Karpas-422 (cell line): ENCODE measurements around the gene MINDY1. TPM values are rescaled to one million over a fixed set of nuclear protein-coding genes. Genes with fewer than 3 reads are reported as not detected.
A peak's percentile ranks its signal among the peaks of the same experiment; 100 is the strongest.

ENCODE experiments used
- DNase-seq: peaks from one replicate; pipeline ENCODE4 v3.0.0-alpha.2; 2015
- H2AFZ ChIP-seq: fragments of 200-600 bp; sonication (generic); 2 replicates; pipeline ENCODE4 v1.6.1; 2014; ENCODE audit warnings: antibody characterized with exemption, low read length, mixed read lengths
- H3K27ac ChIP-seq: fragments of 200-600 bp; sonication (generic); 2 replicates; pipeline ENCODE4 v1.5.1; 2014; ENCODE audit warnings: mild to moderate bottlenecking, low read length, moderate library complexity
- H3K27me3 ChIP-seq: fragments of 200-600 bp; sonication (generic); 2 replicates; pipeline ENCODE4 v1.6.1; 2014; ENCODE audit warnings: low read length, mixed read lengths
- H3K36me3 ChIP-seq: fragments of 200-600 bp; sonication (generic); 2 replicates; pipeline ENCODE4 v1.6.1; 2014; ENCODE audit warnings: low read length, mixed read lengths; ENCODE audit not compliant: insufficient read depth
- H3K4me1 ChIP-seq: fragments of 200-600 bp; sonication (generic); 2 replicates; pipeline ENCODE4 v1.6.1; 2014; ENCODE audit warnings: mild to moderate bottlenecking, low read length, mixed read lengths
- H3K4me2 ChIP-seq: fragments of 200-600 bp; sonication (generic); 2 replicates; pipeline ENCODE4 v1.6.1; 2014; ENCODE audit warnings: low read length, low read depth, mild to moderate bottlenecking; ENCODE audit not compliant: poor library complexity, severe bottlenecking
- H3K4me3 ChIP-seq: fragments of 200-600 bp; sonication (generic); 2 replicates; pipeline ENCODE4 v1.5.1; 2014; ENCODE audit warnings: mild to moderate bottlenecking, antibody characterized with exemption, low read length, mixed read lengths
- H3K79me2 ChIP-seq: fragments of 200-600 bp; sonication (generic); 2 replicates; pipeline ENCODE4 v1.6.1; 2014; ENCODE audit warnings: mild to moderate bottlenecking, low read length, mixed read lengths
- H3K9ac ChIP-seq: fragments of 200-600 bp; sonication (generic); 2 replicates; pipeline ENCODE4 v1.6.0; 2014; ENCODE audit warnings: low read length
- H3K9me2 ChIP-seq: fragments of 200-600 bp; sonication (generic), shearing (Covaris generic); replicated peaks from 2 replicates; pipeline ENCODE4 v1.6.0; 2014; ENCODE audit warnings: mild to moderate bottlenecking, low read length, moderate library complexity; ENCODE audit not compliant: insufficient read depth
- H3K9me3 ChIP-seq: fragments of 300-700, 200-600 bp; sonication (generic); 2 replicates; pipeline ENCODE4 v1.6.1; 2014; ENCODE audit warnings: low read length, mixed read lengths
- H4K20me1 ChIP-seq: fragments of 200-600 bp; sonication (generic); 2 replicates; pipeline ENCODE4 v1.6.1; 2014; ENCODE audit warnings: mild to moderate bottlenecking, antibody characterized with exemption, low read length, low read depth; ENCODE audit not compliant: insufficient read depth
- total RNA-seq: library from RNA; depleted of rRNA; stranded (reverse); fragments of >200 nt; shearing (Covaris generic); gene quantifications from 2 replicates; pipeline ENCODE4 v1.2.3, GENCODE V29; 2014; ENCODE audit warnings: low replicate concordance

Gene MINDY1
- total RNA-seq, 1 experiment from 2014 or later: 9.9 TPM

DNA sequence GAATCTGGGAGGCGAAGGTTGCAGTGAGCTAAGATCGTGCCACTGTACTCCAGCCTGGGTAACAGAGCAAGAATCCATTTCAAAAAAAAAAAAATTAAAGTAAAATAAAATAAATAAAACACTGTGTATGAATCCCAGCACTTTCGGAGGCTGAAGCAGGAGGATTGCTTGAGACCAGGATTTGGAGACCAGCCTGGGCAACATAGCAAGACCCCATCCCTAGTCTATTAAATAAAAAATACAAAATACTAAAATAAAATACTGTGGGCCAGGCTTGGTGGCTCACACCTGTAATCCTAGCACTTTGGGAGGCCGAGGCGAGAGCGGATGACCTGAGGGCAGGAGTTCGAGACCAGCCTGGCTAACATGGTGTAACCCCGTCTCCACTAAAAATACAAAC lies 25.5 kb upstream of the MINDY1 start:
- H3K4me1 ChIP-seq: no peaks in the 10 kb centered on the region
- DNase-seq: no peak
- H3K9me3 ChIP-seq: no peaks in the 10 kb centered on the region
- H3K4me2 ChIP-seq: no peak overlapping the region
- no peak overlapping the region for H2AFZ ChIP-seq
- no peak overlapping the region for H3K27ac ChIP-seq
- H3K9ac ChIP-seq: no peak overlapping the region
- H4K20me1 ChIP-seq: no peaks in the 10 kb centered on the region
- no peak overlapping the region for H3K4me3 ChIP-seq
- no peaks in the 10 kb centered on the region for H3K9me2 ChIP-seq
- no peaks in the 10 kb centered on the region for H3K27me3 ChIP-seq
- H3K36me3 ChIP-seq: peaks cover 8% of the 10 kb centered on the region
- H3K79me2 ChIP-seq: no peaks in the 10 kb centered on the region

DNA sequence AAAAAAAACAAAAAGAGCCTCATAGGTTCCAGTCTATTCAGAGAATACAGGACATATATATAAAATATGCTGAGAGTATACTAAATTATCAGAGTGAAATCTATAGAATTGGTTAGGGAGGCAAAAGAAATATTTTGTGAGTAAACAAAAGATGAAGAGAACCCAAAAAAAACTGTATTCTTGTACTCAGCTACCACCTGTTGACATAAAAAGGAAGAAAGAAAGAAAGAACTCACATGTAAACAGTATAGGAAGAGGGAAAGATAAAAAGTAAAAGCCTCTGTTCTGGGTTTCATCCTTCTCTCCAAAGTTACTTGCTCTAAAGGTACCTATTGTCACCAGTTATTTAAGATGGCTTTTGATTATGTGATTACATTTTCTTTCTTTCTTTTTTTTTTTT lies 19.8 kb upstream of the MINDY1 start:
- Histone ChIP-seq H3K27ac (no peak overlapping the region), H3K4me1 (no peaks in the 10 kb centered on the region), H3K36me3 (peaks cover 16% of the 10 kb centered on the region), H3K9ac (no peak overlapping the region), H3K4me2 (no peak overlapping the region), H4K20me1 (no peaks in the 10 kb centered on the region), H3K9me3 (no peaks in the 10 kb centered on the region), H3K4me3 (no peak overlapping the region), H3K9me2 (no peaks in the 10 kb centered on the region), H3K27me3 (no peaks in the 10 kb centered on the region), H2AFZ (no peak overlapping the region), H3K79me2 (no peaks in the 10 kb centered on the region)
- DNase-seq: no peak

DNA sequence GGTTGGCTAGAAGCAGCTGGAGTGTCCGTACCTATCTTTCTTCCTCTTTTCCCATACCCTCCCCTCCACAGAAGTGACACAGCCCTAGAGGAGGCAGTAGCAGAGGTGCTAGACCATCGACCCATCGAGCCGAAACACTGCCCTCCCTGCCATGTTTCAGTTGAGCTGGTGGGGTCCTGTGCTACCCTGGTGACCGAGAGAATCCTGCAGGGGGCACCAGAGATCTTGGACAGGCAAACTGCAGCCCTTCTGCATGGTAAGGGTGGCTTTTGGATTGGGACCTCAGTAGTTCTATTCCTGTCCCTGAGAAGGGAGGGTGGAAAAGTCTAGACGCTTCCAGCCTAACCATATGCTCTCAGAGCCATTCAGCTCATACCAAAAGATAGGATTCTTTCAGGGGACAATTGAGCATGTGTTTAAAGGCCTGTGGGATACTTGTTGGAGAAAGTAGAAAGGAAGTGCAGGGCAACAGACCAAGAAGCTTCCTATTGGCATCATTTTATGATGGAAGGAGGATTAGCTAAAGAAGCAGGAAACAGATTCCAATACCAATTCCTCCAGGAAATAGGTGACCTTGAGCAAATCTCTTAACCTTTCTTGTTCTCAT lies 17.9 kb upstream of the MINDY1 start:
- no peak overlapping the region for H2AFZ ChIP-seq
- H3K9ac ChIP-seq: no peak overlapping the region
- H3K79me2 ChIP-seq: no peaks in the 10 kb centered on the region
- H3K9me2 ChIP-seq: no peaks in the 10 kb centered on the region
- no peaks in the 10 kb centered on the region for H3K27me3 ChIP-seq
- no peak overlapping the region for H3K4me3 ChIP-seq
- H4K20me1 ChIP-seq: no peaks in the 10 kb centered on the region
- H3K36me3 ChIP-seq: peaks cover 13% of the 10 kb centered on the region; the same call in 1 of the 2 replicates
- no peak overlapping the region for H3K4me2 ChIP-seq
- no peaks in the 10 kb centered on the region for H3K9me3 ChIP-seq
- no peak overlapping the region for H3K27ac ChIP-seq
- H3K4me1 ChIP-seq: no peaks in the 10 kb centered on the region
- peak; percentile 92 for DNase-seq

DNA sequence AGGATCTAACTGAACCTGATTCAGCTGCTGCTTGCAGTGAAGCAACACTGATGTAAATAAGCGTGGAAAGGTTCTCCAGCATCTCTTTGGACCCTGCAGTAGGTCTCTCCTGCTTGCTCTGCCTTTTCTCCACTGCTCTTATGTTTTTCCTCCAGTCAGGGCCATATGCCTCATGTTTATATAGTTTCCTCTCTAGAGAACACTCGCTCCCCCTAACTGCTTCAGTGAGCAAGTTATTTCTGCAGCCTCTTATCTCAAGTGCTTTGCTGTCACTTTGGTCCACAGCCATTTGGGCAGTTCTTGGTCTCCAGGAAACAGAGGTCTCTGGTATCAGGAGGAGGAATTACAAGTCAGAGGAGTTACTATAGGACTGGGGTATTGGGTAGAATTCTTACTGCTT lies 6.8 kb upstream of the MINDY1 start:
- Histone ChIP-seq H3K27ac (no peak overlapping the region), H2AFZ (no peak overlapping the region), H4K20me1 (no peaks in the 10 kb centered on the region), H3K4me1 (peaks cover 23% of the 10 kb centered on the region), H3K9me3 (no peaks in the 10 kb centered on the region), H3K36me3 (no peaks in the 10 kb centered on the region), H3K9ac (no peak overlapping the region), H3K79me2 (peaks cover 63% of the 10 kb centered on the region), H3K4me3 (no peak overlapping the region), H3K27me3 (no peaks in the 10 kb centered on the region), H3K9me2 (no peaks in the 10 kb centered on the region), H3K4me2 (no peak overlapping the region)
- no peak for DNase-seq

DNA sequence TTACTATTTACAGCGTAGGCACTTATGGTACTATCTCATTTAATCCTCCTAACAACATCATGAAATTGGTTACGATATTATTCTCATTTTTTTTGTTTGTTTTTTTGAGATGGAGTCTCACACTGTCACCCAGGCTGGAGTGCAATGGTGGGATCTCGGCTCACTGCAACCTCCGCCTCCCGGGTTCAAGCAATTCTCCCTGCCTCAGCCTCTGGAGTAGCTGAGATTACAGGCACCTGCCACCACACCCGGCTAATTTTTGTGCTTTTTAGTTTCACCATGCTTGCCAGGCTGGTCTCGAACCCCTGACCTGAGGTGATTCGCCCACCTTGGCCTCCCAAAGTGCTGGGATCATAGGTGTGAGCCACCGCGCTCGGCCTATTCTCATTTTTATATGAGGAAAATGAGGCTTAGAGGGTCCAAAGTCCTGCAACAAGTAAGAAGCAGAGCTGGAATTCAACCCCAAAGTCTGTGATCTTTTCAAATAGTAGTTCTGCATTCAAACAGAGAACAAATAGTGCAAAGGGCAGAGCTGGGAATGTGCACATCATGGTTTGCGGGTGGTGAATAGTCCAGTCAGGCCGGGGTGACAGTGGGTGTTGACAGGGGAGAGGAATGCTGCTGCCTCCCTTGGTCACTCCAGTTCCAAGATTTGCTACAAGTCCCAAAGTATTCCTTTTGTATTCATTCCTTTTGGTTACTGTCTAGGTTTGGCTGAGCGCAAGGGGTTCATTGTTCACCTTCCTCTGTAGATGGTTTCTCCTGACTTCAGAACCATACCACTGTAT lies 6.2 kb upstream of the MINDY1 start:
- no peak overlapping the region for H2AFZ ChIP-seq
- no peak for DNase-seq
- no peaks in the 10 kb centered on the region for H3K36me3 ChIP-seq
- H3K4me2 ChIP-seq: no peak overlapping the region
- no peaks in the 10 kb centered on the region for H3K9me3 ChIP-seq
- H4K20me1 ChIP-seq: no peaks in the 10 kb centered on the region
- no peak overlapping the region for H3K27ac ChIP-seq
- H3K4me3 ChIP-seq: no peak overlapping the region
- no peaks in the 10 kb centered on the region for H3K27me3 ChIP-seq
- peaks cover 65% of the 10 kb centered on the region for H3K79me2 ChIP-seq
- H3K9ac ChIP-seq: no peak overlapping the region
- H3K9me2 ChIP-seq: no peaks in the 10 kb centered on the region
- H3K4me1 ChIP-seq: peaks cover 25% of the 10 kb centered on the region

DNA sequence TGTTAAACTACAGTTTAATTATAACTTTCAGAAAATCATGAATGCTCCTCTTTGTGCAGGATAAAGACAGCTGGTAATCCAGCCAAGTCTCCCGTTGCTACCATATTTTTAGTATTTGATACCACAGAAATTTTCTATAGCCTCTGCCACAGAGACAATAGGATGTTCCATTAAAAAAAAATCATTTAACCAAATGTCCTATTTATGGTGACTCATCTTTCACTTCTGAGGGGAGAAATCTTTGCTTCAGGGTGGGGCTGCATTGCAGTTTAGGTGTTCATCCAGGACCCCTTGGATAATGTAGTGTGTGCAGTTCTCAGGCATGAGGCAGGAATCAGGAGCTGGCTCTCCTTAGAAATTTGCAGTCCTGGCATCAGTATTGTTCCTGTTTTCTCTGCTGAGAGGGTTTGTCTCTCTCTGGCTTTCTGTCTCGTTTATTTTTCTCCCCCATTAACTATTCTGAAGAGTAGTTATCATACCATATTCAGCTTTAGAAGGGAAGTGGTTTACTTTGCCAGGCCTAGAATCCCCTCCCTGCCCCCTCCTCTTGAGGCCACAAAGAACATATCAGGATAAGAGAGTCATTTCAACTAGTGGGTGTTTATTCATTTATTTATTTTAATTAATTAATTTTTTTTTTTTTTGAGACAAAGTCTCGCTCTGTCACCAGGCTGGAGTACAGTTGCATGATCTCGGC lies 4.6 kb upstream of the MINDY1 start:
- H3K4me1 ChIP-seq: peaks cover 37% of the 10 kb centered on the region

DNA sequence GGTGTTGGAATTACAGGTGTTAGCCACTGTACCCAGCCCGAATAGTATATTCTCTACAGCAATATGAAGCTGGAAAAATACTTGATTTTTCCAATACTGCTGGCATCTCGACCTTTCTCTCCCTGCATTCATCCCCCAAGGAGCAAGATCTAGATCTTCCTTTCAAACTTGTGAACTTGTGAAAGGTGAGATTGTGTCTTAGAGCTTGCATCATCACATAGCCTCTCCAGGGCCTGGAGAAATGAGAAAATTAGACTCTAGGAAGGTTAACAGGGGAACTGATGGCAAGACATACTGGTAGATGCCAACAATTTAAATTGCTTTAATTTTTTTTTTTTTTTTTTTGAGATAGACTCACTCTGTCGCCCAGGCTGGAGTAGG lies 3.6 kb upstream of the MINDY1 start:
- Histone ChIP-seq H3K27ac (no peak overlapping the region), H3K9me3 (no peaks in the 10 kb centered on the region), H3K4me3 (no peak overlapping the region), H2AFZ (no peak overlapping the region), H4K20me1 (no peaks in the 10 kb centered on the region), H3K36me3 (no peaks in the 10 kb centered on the region), H3K4me1 (peaks cover 46% of the 10 kb centered on the region), H3K79me2 (peaks cover 63% of the 10 kb centered on the region), H3K27me3 (no peaks in the 10 kb centered on the region), H3K9me2 (no peaks in the 10 kb centered on the region), H3K4me2 (peak overlapping the region; percentile 89), H3K9ac (no peak overlapping the region)
- DNase-seq: no peak

More for the DNA sequence above, 4.6 kb upstream of the MINDY1 start:
- Histone ChIP-seq H3K9me2 (no peaks in the 10 kb centered on the region), H3K4me2 (no peak overlapping the region), H2AFZ (no peak overlapping the region), H3K36me3 (no peaks in the 10 kb centered on the region), H3K27ac (no peak overlapping the region), H3K4me3 (no peak overlapping the region), H3K9me3 (no peaks in the 10 kb centered on the region), H3K9ac (no peak overlapping the region), H3K27me3 (no peaks in the 10 kb centered on the region), H3K79me2 (peaks cover 65% of the 10 kb centered on the region), H4K20me1 (no peaks in the 10 kb centered on the region)
- DNase-seq: no peak

DNA sequence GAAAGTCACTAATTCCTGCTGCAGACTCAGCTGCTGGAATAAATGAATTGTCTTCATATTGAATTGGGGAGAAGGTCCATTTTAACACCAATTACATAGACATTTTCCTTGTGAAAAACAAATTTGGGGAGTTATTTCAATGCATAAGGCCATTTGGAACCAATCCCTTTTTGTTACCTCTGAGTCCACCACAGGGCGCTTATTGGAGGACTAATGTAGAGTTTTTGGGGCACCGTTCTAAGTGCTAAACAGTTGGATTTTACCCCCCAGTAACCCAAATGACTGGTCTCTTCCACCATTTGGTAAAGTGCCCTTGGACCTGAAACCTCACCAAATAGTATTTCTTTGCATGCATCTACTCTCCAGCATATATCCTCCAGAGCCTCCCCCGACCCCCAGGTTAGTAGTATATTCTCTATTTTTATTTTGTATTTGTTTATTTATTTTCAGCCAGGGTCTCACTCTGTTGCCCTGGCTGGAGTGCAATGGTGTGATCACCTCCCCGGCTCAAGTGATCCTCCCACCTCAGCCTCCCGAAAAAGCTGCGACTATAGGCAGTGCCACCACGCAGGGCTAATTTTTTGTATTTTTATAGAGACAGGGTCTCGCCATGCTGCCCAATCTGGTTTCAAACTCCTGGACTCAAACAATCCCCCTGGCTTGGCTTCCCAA lies 3.1 kb upstream of the MINDY1 start:
- peak overlapping the region; percentile 89 for H3K4me2 ChIP-seq
- H3K36me3 ChIP-seq: no peaks in the 10 kb centered on the region
- peaks cover 64% of the 10 kb centered on the region for H3K79me2 ChIP-seq
- DNase-seq: no peak
- H3K4me3 ChIP-seq: peak overlapping the region; percentile 91
- H2AFZ ChIP-seq: no peak overlapping the region
- 0 out of 2 replicates have a peak overlapping the region, but pooled peaks have one; percentile 5 for H3K27ac ChIP-seq
- H3K9me3 ChIP-seq: no peaks in the 10 kb centered on the region
- peaks cover 50% of the 10 kb centered on the region for H3K4me1 ChIP-seq
- H3K9me2 ChIP-seq: no peaks in the 10 kb centered on the region
- H4K20me1 ChIP-seq: no peaks in the 10 kb centered on the region
- H3K9ac ChIP-seq: peak overlapping the region; percentile 95
- H3K27me3 ChIP-seq: no peaks in the 10 kb centered on the region
